Endothelial cell of umbilical vein (primary cell): ENCODE results near the gene NSA2. TPM values are rescaled to one million over a fixed set of nuclear protein-coding genes. Genes with fewer than 3 reads are reported as not detected.

Experiments used
- BruUV-seq: library from RNA; stranded (reverse); fragments of 400-500 nt; replicated peaks from 2 replicates; lab custom pipeline; 2021; lab: Mats Ljungman, UMichigan
- CTCF ChIA-PET: fragments of 300-600, 350-600 bp; sonication (Branson Sonifier 250); formaldehyde crosslinking; loops from one replicate; lab custom pipeline; 2021; ENCODE audit warnings: antibody characterized with exemption, inconsistent platforms; lab: Charles Lee
- POLR2A ChIA-PET: fragments of 300-600, 350-600 bp; sonication (Branson Sonifier 250); formaldehyde crosslinking; loops from one replicate; lab custom pipeline; 2021; ENCODE audit warnings: antibody characterized with exemption, inconsistent platforms; lab: Charles Lee
- DNase-seq: peaks from one replicate; pipeline ENCODE4 v3.0.0-alpha.2; 2011; ENCODE audit warnings: low read depth, low spot score
- FAIRE-seq: peaks from 2 replicates; lab custom pipeline; 2011; peaks lifted over from hg19 to GRCh38; lab: Jason Lieb, UNC
- H2AFZ ChIP-seq: 2 replicates; pipeline ENCODE4 v1.6.0; 2012; ENCODE audit warnings: low read depth, low read length, control low read depth, inconsistent platforms
- H3K27ac ChIP-seq: 2 replicates; pipeline ENCODE4 v1.5.1; 2011; ENCODE audit warnings: low read depth, mild to moderate bottlenecking, control low read depth, low read length, moderate library complexity; ENCODE audit not compliant: insufficient read depth
- H3K27me3 ChIP-seq, 2 experiments: 2 replicates each; pipeline versions ENCODE4 v1.6.0 to v1.6.1; 2011; ENCODE audit warnings: low read length in 2 of 2, mixed read lengths in 1 of 2; ENCODE audit not compliant: control insufficient read depth in 2 of 2, insufficient read depth in 2 of 2
- H3K36me3 ChIP-seq, 2 experiments: 2 replicates in 1 of 2; 3 replicates in 1 of 2; pipeline ENCODE4 v1.5.1; 2011; ENCODE audit warnings: low read length in 2 of 2, mild to moderate bottlenecking in 1 of 2, moderate library complexity in 1 of 2; ENCODE audit not compliant: control insufficient read depth in 2 of 2, insufficient read depth in 2 of 2; ENCODE audit errors: extremely low read depth in 1 of 2
- H3K4me1 ChIP-seq: 3 replicates; pipeline ENCODE4 v1.5.1; 2011; ENCODE audit warnings: mild to moderate bottlenecking, low read length; ENCODE audit not compliant: control insufficient read depth, insufficient read depth; ENCODE audit errors: extremely low read depth
- H3K4me2 ChIP-seq: 2 replicates; pipeline ENCODE4 v1.6.1; 2011; ENCODE audit warnings: low read length, control low read depth, mixed read lengths; ENCODE audit not compliant: insufficient read depth
- H3K4me3 ChIP-seq, 3 experiments: fragments of 200-600 bp in 1 of 3; sonication (generic), shearing (Covaris generic) in 1 of 3; replicated peaks in 1 of 3; 2 replicates each; pipeline ENCODE4 v1.5.1; 2011 to 2016; ENCODE audit warnings: control low read depth in 3 of 3, low read length in 3 of 3, mild to moderate bottlenecking in 2 of 3, inconsistent platforms in 1 of 3, low read depth in 1 of 3, moderate library complexity in 1 of 3; ENCODE audit not compliant: insufficient read depth in 1 of 3
- H3K79me2 ChIP-seq: 2 replicates; pipeline ENCODE4 v1.6.0; 2012; ENCODE audit warnings: low read length, inconsistent platforms; ENCODE audit not compliant: control insufficient read depth, insufficient read depth
- H3K9ac ChIP-seq: replicated peaks from 2 replicates; pipeline ENCODE3; 2011; ENCODE audit warnings: low read length, control low read depth; ENCODE audit not compliant: insufficient read depth; ENCODE audit errors: extremely low read depth
- H3K9me1 ChIP-seq: replicated peaks from 3 replicates; pipeline ENCODE4 v1.6.0; 2011; ENCODE audit warnings: mild to moderate bottlenecking, low read length; ENCODE audit not compliant: control insufficient read depth, insufficient read depth; ENCODE audit errors: extremely low read depth
- H3K9me3 ChIP-seq: replicated peaks from 2 replicates; pipeline ENCODE4 v1.5.1; 2012; ENCODE audit warnings: low read length, inconsistent platforms; ENCODE audit not compliant: control insufficient read depth, insufficient read depth
- H4K20me1 ChIP-seq: replicated peaks from 2 replicates; pipeline ENCODE3; 2011; ENCODE audit warnings: mild to moderate bottlenecking, low read length; ENCODE audit not compliant: control insufficient read depth, insufficient read depth; ENCODE audit errors: extremely low read depth
- EZH2 ChIP-seq: IDR thresholded peaks from 2 replicates; pipeline ENCODE4 v1.6.1; 2012; ENCODE audit warnings: borderline replicate concordance, low read depth, mild to moderate bottlenecking, moderate library complexity, low read length, inconsistent platforms; ENCODE audit not compliant: severe bottlenecking
- FOS ChIP-seq: IDR thresholded peaks from 2 replicates; pipeline ENCODE4 v1.6.1; 2011; ENCODE audit warnings: mild to moderate bottlenecking, low read length, moderate library complexity, borderline replicate concordance; ENCODE audit not compliant: insufficient read depth
- GATA2 ChIP-seq: IDR thresholded peaks from 2 replicates; pipeline ENCODE4 v1.7.0; 2011; ENCODE audit warnings: low read depth, mild to moderate bottlenecking, moderate library complexity, mixed read lengths, low read length; ENCODE audit not compliant: insufficient read length, insufficient read depth
- JUN ChIP-seq: IDR thresholded peaks from 2 replicates; pipeline ENCODE4 v1.6.1; 2011; ENCODE audit warnings: borderline replicate concordance, low read depth; ENCODE audit not compliant: insufficient read length, insufficient read depth
- MYC ChIP-seq: IDR thresholded peaks from one replicate; pipeline ENCODE4 v1.6.1; 2011; ENCODE audit warnings: mild to moderate bottlenecking, low read depth, low read length
- POLR2A ChIP-seq: IDR thresholded peaks from 2 replicates; pipeline ENCODE4 v1.6.1; 2012; ENCODE audit warnings: low read depth, mild to moderate bottlenecking, control low read depth, low read length
- POLR2AphosphoS5 ChIP-seq: IDR thresholded peaks from 2 replicates; pipeline ENCODE4 v1.6.1; 2012; ENCODE audit warnings: low read depth, mild to moderate bottlenecking, control low read depth, low read length, moderate library complexity; ENCODE audit not compliant: insufficient read depth
- dilution Hi-C: fragments of 300-500 bp; cut with MboI; formaldehyde crosslinking; loops from one replicate; pipeline ENCODE4 v1.15.0; 2019; ENCODE audit warnings: low sequenced_read_pairs; ENCODE audit not compliant: extremely low pct_ligation_motif_present
- intact Hi-C: fragments of 100-400 bp; cut with micrococcal nuclease; formaldehyde crosslinking; loops from one replicate; pipeline ENCODE4 v1.10.0; 2022
- polyA plus RNA-seq, 4 experiments: library from polyadenylated mRNA; depleted of rRNA in 3 of 4; stranded (reverse) in 3 of 4; unstranded in 1 of 4; fragments of >200 nt; gene quantifications; 2 replicates each; pipeline versions ENCODE4 v1.2.1 to v1.2.3, GENCODE V29; 2011 to 2012; ENCODE audit warnings: missing spikeins in 1 of 4
- total RNA-seq: library from RNA; stranded (reverse); gene quantifications from 2 replicates; pipeline ENCODE4 v1.2.3, GENCODE V29; 2021
- TF ChIP-seq, protein P1 (sequence below): IDR thresholded peaks from 2 replicates; pipeline ENCODE4 v1.6.1; 2011; ENCODE audit not compliant: insufficient read depth, insufficient read length
- TF ChIP-seq, protein P2 (sequence below), 2 donors: IDR thresholded peaks; 1 replicate in 1 of 2; 2 replicates in 1 of 2; pipeline ENCODE4 v1.5.1; 2011; ENCODE audit warnings: low read length in 2 of 2, mild to moderate bottlenecking in 2 of 2, moderate library complexity in 2 of 2, control low read depth in 1 of 2, inconsistent platforms in 1 of 2, low read depth in 1 of 2; ENCODE audit not compliant: insufficient read depth in 1 of 2; ENCODE audit errors: extremely low read depth in 1 of 2

NSA2 gene
- total and polyA plus RNA-seq, 2 donors (not counting 3 experiments of a cell fraction or from before 2014, with no cell fraction given): 20.7 to 73.8 TPM

DNA sequence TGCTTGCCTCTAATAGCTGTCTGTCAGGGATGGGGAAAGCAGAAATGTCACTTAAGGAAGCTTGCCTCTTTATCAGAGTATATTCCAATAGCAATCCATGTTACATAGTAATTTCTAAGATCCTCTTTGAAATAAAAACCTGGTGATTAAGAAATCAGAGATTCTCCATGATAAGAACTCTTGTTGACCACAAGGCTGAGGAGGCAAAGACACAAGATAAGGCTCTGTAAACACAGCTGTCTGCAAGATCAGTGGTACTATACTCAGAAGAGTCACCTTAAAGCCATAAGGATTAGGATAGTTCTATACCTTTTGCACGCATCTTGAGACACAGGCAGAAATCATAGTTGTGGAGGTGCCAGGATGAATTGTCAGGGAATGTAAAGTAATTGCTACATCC, 41.7 kb upstream of the NSA2 start:
- Histone ChIP-seq H3K27ac (no peak overlapping the region), H3K27me3 (no peaks in the 10 kb centered on the region), H3K79me2 (no peaks in the 10 kb centered on the region), H3K36me3 (peaks cover 7 to 11% of the 10 kb centered on the region in 2 experiments), H3K9me3 (no peaks in the 10 kb centered on the region), H3K9me1 (no peaks in the 10 kb centered on the region), H3K4me2 (no peak overlapping the region), H3K9ac (no peak overlapping the region), H2AFZ (no peak overlapping the region), H4K20me1 (no peaks in the 10 kb centered on the region), H3K4me1 (peaks cover 15% of the 10 kb centered on the region), H3K4me3 (no peak overlapping the region)
- dilution Hi-C loops: no loop called here
- BruUV-seq: no TSS peak
- FAIRE-seq: no peak
- POLR2A ChIA-PET: no interaction called here
- CTCF ChIA-PET: no interaction called here
- DNase-seq: no peak
- intact Hi-C loops: no loop called here
- TF ChIP-seq JUN: no peak
- TF ChIP-seq MYC: no peak
- no peak for TF ChIP-seq POLR2A
- no peak for TF ChIP-seq EZH2

DNA sequence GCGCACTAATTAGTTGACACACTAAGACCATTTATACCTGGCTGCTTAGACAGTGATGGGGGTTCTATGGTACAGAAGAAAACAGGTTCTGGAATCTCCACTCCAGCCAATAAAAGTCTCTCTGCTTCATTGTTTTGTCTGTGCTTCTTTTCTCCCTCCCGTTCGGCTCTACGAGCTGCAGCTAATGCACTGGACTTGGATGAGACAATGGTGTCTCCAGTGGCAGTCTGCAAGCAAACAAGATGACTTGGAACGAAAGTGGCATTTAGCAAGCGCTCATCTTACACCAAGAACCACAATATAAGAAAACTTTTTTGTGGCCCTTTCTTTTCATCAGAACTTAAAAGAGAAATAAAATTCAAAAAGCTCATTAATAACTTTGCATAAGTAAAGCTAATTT, 30.3 kb upstream of the NSA2 start:
- Histone ChIP-seq H2AFZ (no peak overlapping the region), H4K20me1 (no peaks in the 10 kb centered on the region), H3K9ac (no peak overlapping the region), H3K9me3 (no peaks in the 10 kb centered on the region), H3K36me3 (peaks cover 2 to 3% of the 10 kb centered on the region in 2 experiments), H3K27me3 (no peaks in the 10 kb centered on the region), H3K4me1 (no peaks in the 10 kb centered on the region), H3K27ac (no peak overlapping the region), H3K9me1 (no peaks in the 10 kb centered on the region), H3K4me3 (no peak overlapping the region), H3K79me2 (no peaks in the 10 kb centered on the region), H3K4me2 (no peak overlapping the region)
- dilution Hi-C loops (no loop called here), intact Hi-C loops (no loop called here)
- ChIA-PET CTCF (interaction anchor here (1.0 kb wide), 1 partner anchor 11 kb away, joined by 3 read pairs; no protein-coding TSS in a partner anchor), POLR2A (no interaction called here)
- no TSS peak for BruUV-seq
- TF ChIP-seq FOS (no peak), GATA2 (no peak), MYC (no peak), POLR2A (no peak), JUN (no peak), POLR2AphosphoS5 (no peak), EZH2 (no peak)
- TF ChIP-seq, protein P1, sequence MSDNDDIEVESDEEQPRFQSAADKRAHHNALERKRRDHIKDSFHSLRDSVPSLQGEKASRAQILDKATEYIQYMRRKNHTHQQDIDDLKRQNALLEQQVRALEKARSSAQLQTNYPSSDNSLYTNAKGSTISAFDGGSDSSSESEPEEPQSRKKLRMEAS: no peak
- TF ChIP-seq, protein P2, sequence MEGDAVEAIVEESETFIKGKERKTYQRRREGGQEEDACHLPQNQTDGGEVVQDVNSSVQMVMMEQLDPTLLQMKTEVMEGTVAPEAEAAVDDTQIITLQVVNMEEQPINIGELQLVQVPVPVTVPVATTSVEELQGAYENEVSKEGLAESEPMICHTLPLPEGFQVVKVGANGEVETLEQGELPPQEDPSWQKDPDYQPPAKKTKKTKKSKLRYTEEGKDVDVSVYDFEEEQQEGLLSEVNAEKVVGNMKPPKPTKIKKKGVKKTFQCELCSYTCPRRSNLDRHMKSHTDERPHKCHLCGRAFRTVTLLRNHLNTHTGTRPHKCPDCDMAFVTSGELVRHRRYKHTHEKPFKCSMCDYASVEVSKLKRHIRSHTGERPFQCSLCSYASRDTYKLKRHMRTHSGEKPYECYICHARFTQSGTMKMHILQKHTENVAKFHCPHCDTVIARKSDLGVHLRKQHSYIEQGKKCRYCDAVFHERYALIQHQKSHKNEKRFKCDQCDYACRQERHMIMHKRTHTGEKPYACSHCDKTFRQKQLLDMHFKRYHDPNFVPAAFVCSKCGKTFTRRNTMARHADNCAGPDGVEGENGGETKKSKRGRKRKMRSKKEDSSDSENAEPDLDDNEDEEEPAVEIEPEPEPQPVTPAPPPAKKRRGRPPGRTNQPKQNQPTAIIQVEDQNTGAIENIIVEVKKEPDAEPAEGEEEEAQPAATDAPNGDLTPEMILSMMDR (IDR thresholded peaks at IDR 0.05; ENCODE audit: extremely low read depth in 1 of 2, insufficient read depth in 1 of 2, low read depth in 1 of 2, low read length in 2 of 2): no peak
- no peak for DNase-seq
- FAIRE-seq: no peak
